Hepatic stellate cell (primary cell): Measurements from ENCODE around the gene FAM227B.
A peak's percentile ranks its signal among the peaks of the same experiment; 100 is the strongest.
"Not testable (repeated sequence)": the region's sequence is repeated elsewhere in the genome, so short reads cannot be mapped to it uniquely, and the experiment has no call there.

Experiments used
- DNase-seq: peaks from one replicate; pipeline ENCODE4 v3.0.0; 2011; ENCODE audit warnings: low spot score

FAM227B gene

DNA sequence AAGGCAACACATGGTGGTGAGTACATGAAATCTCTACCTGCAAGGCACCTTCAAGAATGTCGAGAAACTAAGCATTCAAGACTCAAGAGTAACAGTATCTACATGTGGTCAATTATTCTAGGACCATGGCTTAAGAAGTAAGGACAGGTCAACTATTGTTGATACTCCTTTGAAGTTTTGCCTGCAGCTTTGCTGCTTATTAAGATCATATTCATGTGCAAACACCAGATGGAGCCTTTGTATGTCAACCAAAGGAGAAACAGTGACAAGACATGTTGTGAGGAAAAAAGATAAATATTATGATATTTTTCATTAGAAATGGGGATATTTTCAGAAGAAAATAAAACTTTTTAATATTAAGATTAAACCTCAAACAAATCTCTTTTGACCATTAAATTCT lies 249.8 kb downstream of the FAM227B start:
- DNase-seq, result no peak

DNA sequence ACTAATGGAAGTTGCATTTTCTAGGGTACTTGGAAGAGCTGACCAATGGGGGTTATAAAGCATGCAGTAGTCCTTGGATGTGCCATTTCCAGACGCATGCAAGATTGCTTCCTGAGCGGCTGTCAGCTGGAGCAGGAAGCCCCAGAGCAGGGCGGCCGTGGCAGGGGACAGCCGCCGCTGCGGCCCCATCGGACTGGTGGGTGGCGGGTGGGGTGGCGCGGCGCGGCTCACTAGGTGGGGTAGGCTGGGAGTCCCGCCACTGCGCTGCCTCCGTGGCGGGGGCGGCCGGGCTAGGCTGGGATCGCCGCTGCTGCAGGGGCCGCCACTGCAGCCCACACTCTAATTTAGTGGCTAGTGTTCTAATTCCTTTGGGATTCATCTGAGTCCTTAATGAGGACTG lies 254.1 kb downstream of the FAM227B start:
- DNase-seq, result no peak

DNA sequence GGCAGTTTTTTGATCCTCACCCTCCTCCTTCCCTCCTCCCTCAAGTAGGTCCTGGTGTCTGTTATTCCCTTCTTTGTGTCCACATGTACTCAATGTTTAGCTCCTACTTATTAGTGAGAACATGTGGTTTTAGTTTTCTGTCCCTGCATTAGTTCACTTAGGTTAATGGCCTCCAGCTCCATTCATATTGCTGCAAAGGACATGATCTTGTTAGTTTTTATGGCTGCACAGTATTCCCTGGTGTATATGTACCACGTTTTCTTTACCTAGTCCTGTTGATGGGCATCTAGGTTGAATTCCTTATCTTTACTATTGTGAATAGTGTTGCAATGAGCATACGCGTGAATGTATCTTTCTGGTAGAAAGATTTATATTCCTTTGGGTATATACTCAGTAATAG lies 259.2 kb downstream of the FAM227B start:
- no peak for DNase-seq

DNA sequence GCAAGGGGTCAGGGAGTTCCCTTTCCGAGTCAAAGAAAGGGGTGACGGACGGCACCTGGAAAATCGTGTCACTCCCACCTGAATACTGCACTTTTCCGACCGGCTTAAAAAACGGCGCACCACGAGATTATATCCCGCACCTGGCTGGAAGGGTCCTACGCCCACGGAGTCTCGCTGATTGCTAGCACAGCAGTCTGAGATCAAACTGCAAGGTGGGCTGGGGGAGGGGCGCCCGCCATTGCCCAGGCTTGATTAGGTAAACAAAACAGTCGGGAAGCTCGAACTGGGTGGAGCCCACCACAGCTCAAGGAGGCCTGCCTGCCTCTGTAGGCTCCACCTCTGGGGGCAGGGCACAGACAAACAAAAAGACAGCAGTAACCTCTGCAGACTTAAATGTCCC lies 266.2 kb downstream of the FAM227B start:
- DNase-seq, result not testable (repeated sequence)

DNA sequence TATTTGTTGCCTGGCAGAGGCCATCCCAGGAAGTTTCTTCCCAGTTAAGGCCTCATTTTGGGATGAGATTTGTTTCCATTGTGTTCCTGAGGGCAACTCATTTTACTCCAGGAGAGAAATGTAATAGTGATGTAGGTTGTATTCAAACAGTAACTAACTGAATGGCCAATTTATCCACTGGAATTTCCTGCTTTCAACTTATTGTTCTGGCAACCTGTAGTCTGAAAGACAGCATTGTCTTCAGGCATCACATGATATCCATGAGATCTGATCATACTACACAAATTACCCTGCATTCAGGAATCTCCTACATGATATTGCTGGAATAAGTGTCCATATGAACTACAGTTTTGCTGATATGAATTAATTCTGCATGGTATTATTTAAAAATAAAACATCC lies 277.1 kb downstream of the FAM227B start:
- no peak for DNase-seq

DNA sequence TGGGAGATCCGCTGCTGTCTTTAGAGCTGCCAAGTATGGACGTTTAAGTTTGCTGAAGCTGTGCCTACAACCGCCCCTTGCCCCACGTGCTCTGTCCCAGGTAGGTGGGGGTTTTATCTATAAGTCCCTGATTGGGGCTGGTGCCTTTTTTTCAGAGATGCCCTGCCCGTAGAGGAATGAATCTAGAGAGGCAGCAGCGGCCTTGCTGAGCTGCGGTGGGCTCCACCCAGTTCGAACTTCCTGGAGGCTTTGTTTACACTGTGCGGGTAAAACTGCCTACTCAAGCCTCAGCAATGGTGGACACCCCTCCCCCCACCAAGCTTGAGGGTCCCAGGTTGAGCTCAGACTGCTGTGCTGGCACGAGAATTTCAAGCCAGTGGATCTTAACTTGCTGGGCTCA lies 281.0 kb downstream of the FAM227B start:
- no peak for DNase-seq

DNA sequence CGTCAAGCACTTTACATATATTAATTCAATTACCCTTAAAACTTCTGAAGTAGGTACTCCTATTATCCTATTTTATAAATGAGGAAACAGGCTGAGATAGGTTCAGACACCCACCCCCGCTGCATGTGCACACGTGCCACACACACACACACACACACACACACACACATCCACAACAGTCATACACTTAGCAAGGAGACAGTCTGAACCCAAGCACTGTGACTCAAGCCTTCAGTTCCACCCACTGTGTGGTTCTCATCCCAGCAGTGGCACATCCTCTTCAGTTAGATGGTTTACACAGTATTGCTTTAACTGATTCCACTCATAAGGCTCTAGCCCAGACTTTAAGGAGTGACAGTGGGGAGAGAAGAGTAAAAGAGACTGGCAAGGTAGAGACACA lies 288.7 kb downstream of the FAM227B start:
- no peak for DNase-seq

DNA sequence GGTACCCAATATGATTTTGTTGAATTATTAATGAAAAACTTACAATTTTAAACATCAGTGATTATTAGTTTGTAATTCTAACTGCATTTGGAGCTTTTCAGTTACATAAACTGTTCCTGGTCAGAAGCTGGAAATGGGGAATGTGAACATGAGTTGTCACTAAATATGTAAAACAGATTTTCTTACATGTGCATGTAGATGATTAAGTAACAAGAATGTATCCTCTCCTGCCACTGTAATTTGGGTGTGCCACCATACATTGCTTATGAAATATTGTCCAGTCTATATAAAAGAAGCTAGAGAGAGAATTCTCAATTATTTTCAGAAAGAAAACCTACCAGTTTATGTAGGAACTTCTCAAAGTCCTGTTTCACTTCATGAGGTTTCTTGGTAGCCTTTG lies 289.2 kb downstream of the FAM227B start:
- no peak for DNase-seq

DNA sequence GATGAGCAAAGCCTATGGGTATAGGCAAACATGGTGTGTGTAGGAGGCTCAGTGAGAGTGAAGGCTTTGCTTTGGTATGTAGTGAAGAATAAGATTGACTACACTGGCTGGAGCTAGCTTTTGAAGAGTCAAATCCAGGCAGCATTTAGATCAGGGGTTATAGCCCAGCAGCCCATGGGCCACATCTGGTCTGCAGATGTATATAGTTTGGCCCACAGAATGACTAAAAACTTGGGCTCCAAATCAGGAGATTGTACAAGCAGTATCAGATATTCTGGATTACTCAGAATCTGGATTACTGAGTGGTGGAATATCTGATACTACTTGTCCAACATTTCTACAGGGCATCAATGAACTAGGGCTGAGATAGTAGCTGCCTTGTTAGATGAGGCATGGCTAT lies 290.5 kb downstream of the FAM227B start:
- DNase-seq, result no peak

DNA sequence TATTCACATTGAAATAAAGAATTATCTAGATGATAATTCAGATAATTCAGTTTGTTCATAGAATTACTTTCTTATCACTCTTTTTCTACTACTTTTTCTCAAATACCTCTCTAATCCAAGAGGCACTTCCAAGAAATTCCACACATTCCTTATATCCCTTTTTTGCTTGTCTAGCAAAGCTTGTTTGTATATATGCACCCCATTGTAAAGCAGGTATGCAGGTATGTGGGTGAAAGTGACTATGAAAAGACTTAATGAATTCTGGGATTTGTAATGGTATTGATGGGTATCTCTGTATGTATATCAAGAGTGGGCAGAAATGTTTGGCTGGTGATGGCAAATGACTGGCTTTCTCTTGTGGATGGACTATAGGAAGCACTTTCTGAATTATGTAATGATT lies 291.7 kb downstream of the FAM227B start:
- DNase-seq, result no peak

DNA sequence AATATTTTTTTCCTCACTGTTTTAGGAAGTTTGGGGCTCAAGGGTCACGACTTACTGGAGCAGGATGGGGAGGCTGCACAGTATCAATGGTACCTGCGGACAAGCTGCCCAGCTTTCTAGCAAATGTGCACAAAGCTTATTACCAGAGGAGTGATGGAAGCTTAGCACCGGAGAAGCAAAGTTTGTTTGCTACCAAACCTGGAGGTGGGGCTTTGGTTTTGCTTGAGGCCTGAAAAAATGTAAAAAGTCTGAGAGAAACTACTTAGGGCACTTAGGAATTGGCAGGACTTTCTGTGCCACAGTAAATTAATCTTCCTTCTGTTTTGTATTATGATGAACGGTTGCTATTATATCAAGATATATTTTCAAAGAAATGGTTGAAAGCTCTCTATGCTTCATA lies 292.7 kb downstream of the FAM227B start:
- DNase-seq, result no peak

DNA sequence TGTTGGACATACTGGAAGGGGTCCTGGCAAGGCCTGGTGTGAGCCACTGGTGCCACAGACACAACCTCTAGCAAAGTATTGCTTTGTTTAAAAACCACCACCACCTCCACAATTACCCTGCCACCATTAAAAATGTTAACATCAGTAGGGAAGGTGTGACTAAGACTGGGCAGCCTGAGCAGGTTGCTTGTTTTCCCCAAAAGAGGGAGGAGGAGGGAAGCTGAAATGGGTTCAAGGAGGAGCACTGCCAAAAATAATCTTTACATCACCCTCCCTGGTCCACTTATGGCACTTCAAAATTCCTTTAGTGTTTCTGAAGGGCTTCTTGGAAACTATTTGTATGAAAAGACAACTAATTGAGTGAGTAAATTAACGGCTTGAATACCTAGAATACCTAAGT lies 297.4 kb downstream of the FAM227B start:
- no peak for DNase-seq

DNA sequence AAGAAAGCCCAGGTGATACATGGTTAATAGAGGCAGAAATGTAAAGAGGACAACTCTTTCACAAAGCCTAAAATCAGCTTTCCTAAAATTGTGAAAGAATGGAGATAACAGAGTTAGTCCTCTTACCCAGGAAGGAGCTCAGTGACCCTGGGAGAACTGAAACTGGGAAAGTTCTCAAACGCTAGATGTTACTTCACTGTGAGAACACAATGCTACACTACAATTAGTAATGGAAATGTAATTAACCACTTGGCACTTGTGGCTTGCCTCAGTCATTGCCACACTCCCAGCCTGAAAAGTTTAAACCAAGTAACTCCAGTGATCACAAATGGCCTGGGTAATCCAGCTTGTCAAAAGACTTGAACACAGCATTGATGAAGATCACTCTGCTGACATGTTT lies 300.3 kb downstream of the FAM227B start:
- no peak for DNase-seq

DNA sequence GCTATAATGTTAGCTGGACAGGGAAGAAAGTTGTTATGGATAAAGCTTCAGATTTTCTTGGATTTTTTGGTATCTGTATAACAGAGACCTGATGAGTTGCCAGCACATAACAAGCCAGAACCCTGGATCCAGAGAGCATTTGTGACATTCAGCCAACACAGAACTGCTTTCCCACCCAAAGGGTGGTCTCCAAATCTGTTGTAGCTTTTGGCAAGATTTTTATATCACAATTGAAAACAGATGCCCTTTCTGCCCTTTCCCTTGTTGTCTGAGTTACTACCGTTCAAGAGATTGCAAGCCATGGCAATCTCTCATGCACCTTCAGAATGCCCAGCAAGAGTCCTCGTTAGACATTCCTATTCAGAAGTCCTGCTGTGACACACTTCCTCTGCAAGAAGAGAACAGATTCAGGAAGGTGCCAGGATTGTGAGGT lies 305.2 kb downstream of the FAM227B start:
- no peak for DNase-seq

DNA sequence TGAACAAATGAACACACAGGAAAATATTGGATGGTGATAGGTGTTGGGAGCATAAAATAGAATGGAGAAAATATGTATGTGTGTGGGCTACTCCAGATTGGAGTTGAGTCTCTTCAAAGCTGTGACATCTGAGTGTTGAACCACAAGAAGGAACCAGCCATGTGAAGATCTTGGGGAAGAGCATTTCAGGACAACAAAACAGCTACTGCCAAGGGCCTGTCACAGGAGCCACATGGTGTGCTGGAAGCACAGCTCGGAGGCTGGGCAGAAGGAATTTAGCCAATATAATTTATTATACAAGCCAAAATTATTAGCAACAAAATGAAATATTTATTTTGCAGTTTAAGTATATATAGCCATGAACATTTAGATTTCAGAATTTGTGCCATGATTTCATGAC lies 305.9 kb downstream of the FAM227B start:
- DNase-seq, result no peak

DNA sequence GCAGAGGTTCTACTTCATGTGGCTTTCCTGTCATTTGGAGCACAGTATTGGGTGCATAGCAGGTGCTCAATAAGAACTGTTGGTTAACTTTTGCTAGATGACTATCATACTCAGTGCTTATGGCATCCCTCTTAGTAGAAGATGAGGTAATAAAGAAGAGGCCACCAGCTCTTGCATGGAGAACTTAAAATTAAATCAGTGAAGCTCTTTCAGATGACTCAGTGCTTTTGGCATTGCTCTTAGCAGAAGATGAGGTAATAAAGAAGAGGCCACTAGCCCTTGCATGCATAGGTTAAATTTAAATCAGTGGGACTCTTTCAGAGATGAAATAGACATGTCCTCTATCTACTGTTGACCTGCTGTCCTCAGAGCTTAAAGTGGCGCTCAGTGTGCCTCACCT lies 307.0 kb downstream of the FAM227B start:
- peak; percentile 22 for DNase-seq

DNA sequence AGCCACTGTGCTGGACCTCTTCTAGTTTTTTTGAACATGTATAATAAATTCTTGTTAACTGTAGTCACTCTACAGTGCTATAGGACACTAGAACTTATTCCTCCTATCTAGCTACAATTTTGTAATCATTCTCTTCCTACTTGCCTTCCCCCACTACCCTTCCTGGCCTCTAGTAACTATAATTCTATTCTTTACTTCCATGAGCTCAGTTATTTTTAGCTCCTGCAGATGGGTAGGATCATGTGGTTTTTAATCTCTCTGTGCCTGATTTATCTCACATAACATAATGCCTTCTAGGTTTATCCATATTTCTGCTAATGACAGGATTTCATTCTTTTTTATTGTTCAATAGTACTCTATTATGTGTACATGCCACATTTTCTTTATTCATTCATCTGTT lies 310.7 kb downstream of the FAM227B start:
- no peak for DNase-seq

DNA sequence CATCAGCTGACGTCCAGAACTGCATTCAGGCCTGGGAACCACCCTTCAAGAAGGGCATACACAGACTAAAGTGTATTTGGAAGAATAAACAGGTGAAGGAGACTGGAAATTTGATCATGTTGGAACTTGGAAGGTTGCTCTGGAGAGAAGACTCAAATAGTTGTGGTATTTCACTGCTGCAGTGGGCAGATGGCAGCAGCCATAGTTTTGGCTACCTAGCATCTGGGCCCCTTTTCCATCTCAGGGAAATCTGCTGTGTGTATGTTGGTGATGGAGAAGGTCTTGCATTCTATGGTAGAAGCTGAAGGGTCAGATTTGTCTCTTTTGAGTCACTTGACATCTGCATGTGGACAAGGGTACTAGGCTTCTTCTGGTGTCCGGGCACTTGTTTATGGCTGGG lies 311.9 kb downstream of the FAM227B start:
- no peak for DNase-seq

DNA sequence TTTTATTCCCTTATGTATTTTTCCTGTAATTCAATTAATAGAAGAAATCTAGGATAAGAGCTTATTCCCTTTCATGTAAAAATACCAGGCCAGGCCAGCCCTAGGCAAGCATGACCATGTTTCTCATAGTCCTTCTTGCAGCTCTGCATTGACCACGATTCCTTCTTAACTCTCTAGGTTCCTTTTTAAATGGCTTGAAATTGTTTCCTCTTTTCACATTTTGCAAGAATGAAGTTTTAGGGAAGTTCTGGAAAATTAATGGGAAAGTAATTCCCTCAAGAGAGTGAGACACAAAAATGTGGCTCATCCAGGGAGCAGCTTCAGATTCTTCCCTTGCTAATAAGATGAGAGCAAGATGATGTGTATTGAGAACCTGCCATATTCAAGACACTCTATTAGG lies 314.1 kb downstream of the FAM227B start:
- DNase-seq, result no peak

DNA sequence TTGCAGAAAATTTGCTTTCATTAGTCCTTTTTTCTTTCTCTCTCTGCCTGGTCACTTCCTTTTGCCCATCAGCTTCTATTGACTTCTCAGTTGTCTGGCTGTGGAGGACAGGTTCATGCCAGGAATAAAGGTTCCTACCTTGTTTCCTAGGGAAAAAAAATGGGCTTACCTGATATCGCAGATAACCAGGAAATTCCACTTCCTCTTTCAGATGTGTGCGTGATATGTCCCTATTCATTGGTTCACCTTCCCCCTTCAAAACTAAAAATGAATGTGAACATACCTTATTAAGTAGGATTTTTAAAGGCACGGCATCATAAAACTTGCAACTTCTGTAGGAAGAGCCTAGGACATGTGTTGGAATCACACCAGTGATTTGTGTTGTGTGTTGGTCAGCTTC lies 317.6 kb downstream of the FAM227B start:
- no peak for DNase-seq

DNA sequence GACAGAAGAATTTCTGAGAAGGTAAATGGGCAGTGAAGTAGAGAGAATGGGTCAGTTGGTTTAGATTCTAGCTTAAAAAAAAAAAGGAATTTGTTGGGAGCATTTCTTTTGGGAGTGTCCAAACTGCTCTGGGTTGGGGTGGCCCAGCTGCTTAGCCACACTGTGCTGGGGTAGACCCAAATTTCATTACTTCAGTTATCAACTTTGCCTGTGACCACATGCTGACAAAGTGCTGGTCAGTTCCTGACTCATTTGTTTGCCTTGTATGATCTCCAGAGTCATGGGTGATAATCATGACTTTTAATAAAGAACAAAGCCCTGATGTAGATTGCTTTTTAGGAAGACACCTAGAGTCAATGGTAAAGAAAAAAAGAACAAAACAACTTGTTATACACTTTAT lies 319.1 kb downstream of the FAM227B start:
- DNase-seq, result no peak

DNA sequence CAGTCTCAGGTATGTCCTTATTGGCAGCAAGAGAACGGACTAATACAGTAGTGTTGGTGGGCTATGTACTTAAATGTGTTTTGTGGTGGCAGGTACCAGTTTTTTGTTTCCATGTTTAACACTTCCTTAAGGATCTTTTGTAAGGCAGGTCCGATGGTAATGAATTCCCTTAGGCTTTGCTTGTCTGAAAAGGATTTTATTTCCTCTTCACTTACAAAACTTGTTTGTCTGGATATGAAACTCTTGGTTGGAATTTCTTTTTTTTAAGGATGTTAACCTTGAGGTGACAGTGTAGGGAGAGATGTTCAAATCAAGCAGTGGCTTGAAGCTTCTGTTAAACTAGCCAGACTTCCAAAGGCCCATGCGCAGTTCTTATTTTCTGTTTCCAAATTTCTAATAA lies 319.8 kb downstream of the FAM227B start:
- DNase-seq, result no peak

DNA sequence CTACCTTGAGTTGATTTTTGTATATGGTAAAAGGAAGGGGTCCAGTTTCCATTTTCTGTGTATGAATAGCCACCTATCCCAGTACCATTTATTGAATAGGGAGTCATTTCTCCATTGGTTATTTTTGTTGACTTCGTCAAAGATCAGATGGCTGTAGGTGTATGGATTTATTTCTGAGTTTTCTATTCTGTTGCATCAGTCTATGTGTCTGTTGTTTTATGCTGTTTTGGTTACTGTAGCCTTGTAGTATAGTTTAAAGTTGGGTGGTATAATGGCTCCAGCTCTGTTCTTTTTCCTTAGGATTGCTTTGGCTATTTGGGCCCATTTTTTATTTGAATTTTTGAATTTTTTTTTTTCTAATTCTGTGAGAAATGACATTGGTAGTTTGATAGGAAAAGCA lies 323.0 kb downstream of the FAM227B start:
- no peak for DNase-seq

DNA sequence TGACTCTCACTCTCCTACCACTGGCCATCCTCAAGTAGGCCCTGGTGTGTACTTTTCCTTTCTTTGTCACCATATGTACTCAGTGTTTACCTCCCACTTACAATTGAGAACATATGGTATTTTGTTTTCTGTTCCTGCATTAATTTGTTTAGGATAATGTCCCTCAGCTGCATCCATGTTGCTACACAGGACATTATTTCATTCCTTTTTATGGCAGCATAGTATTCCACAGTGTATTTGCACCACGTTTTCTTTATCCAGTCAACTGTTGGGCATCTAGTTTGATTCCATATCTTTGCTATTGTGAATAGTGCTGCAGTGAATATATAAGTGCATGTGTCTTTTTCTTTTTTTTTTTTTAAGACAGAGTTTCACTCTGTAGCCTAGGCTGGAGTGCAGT lies 324.4 kb downstream of the FAM227B start:
- DNase-seq, result no peak

DNA sequence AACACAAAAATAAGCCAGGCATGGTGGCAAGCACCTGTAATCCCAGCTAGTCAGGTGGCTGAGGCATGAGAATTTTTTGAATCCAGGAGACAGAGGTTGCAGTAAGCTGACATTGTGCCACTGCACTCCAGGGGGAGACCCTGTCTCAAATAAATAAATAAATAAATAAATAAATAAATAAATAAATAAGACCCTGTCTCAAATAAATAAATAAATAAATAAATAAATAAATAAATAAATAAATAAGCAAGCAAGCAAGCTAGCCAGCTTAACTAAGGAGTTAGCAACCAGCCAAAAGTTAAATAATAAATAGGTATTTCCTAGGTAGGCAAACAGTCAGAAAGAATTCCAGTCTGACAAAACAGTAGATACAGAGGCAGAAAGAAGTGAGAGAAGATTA lies 326.7 kb downstream of the FAM227B start:
- no peak for DNase-seq
